SJCRH30 (cell line): ENCODE results near the gene KCNB1. TPM values are rescaled to one million over a fixed set of nuclear protein-coding genes. Genes with fewer than 3 reads are reported as not detected.

Source experiments
- DNase-seq, 2 experiments: peaks; one replicate each; pipeline ENCODE4 v3.0.0-alpha.2; 2015 to 2020
- H3K27ac ChIP-seq: fragments of 250-450 bp; sonication (Bioruptor Pico); 2 replicates; pipeline ENCODE4 v1.5.1; 2020; ENCODE audit warnings: mild to moderate bottlenecking, moderate library complexity
- H3K27me3 ChIP-seq: fragments of 250-450 bp; sonication (Bioruptor Pico); 2 replicates; pipeline ENCODE4 v1.5.1; 2020; ENCODE audit warnings: mild to moderate bottlenecking, moderate library complexity
- H3K36me3 ChIP-seq: fragments of 250-450 bp; sonication (Bioruptor Pico); 2 replicates; pipeline ENCODE4 v1.5.1; 2020; ENCODE audit warnings: mild to moderate bottlenecking, moderate library complexity
- H3K4me1 ChIP-seq: fragments of 250-450 bp; sonication (Bioruptor Pico); 2 replicates; pipeline ENCODE4 v1.5.1; 2020; ENCODE audit warnings: mild to moderate bottlenecking, moderate library complexity
- H3K4me3 ChIP-seq: fragments of 250-450 bp; sonication (Bioruptor Pico); 2 replicates; pipeline ENCODE4 v1.5.1; 2020; ENCODE audit warnings: mild to moderate bottlenecking, moderate library complexity
- H3K9me3 ChIP-seq: fragments of 250-450 bp; sonication (Bioruptor Pico); replicated peaks from 2 replicates; pipeline ENCODE4 v1.5.1; 2020; ENCODE audit warnings: mild to moderate bottlenecking, moderate library complexity
- total RNA-seq: library from RNA; depleted of rRNA; stranded (reverse); fragments of >200 nt; shearing (Covaris generic); gene quantifications from 2 replicates; pipeline ENCODE4 v1.2.3, GENCODE V29; 2014

Gene KCNB1
- total RNA-seq, 1 experiment from 2014 or later = 0.10 TPM

- Histone ChIP-seq H3K27me3 (no peaks in the 10 kb centered on the region), H3K4me3 (no peak overlapping the region), H3K36me3 (no peaks in the 10 kb centered on the region), H3K4me1 (no peaks in the 10 kb centered on the region), H3K27ac (no peak overlapping the region), H3K9me3 (no peaks in the 10 kb centered on the region)
- no peak for DNase-seq
Measured at GRCh38 chr20:49469060-49469459, 13.4 kb downstream of the KCNB1 start.

DNA sequence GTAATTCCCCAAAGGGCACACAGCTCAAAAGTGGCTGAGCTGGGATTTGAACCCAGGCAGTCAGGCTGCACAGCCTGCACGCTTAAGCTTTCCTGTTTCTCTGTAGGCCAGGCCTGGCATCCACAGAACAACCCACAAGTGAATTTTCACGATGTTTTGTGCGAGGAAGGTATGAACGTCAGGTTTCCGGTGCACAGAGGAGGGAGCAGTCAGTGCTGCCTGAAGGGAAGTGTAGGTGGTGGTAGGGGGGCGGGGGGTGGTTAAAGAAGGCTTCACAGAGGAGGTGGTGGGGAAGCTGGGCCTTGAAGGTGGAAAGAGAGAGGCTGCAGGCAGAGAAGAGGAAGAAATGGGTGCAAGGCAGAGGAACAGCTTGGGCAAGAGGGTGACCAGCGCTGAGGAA is 14.1 kb downstream of the KCNB1 start:
- no peaks in the 10 kb centered on the region for H3K27me3 ChIP-seq
- no peaks in the 10 kb centered on the region for H3K36me3 ChIP-seq
- no peaks in the 10 kb centered on the region for H3K4me1 ChIP-seq
- no peak overlapping the region for H3K27ac ChIP-seq
- no peak for DNase-seq
- H3K4me3 ChIP-seq = no peak overlapping the region
- no peaks in the 10 kb centered on the region for H3K9me3 ChIP-seq

- H3K9me3 ChIP-seq = no peaks in the 10 kb centered on the region
- peak in 1 of 2 experiments; percentile 47 for DNase-seq
- no peaks in the 10 kb centered on the region for H3K36me3 ChIP-seq
- no peak overlapping the region for H3K4me3 ChIP-seq
- H3K4me1 ChIP-seq = no peaks in the 10 kb centered on the region
- no peak overlapping the region for H3K27ac ChIP-seq
- H3K27me3 ChIP-seq = 0 out of 2 replicates have a peak, but pooled peaks cover 3% of the 10 kb centered on the region
Measured at GRCh38 chr20:49466114-49466912, 16.2 kb downstream of the KCNB1 start.

GRCh38 chr20:49464556-49464955 is 17.9 kb downstream of the KCNB1 start:
- Histone ChIP-seq H3K4me3 (no peak overlapping the region), H3K4me1 (no peaks in the 10 kb centered on the region), H3K27me3 (0 out of 2 replicates have a peak, but pooled peaks cover 10% of the 10 kb centered on the region), H3K36me3 (no peaks in the 10 kb centered on the region), H3K27ac (no peak overlapping the region), H3K9me3 (no peaks in the 10 kb centered on the region)
- DNase-seq = no peak

- 0 out of 2 replicates have a peak, but pooled peaks cover 11% of the 10 kb centered on the region for H3K27me3 ChIP-seq
- no peak overlapping the region for H3K4me3 ChIP-seq
- H3K36me3 ChIP-seq = no peaks in the 10 kb centered on the region
- no peak overlapping the region for H3K27ac ChIP-seq
- DNase-seq = no peak
- H3K9me3 ChIP-seq = no peaks in the 10 kb centered on the region
- H3K4me1 ChIP-seq = no peaks in the 10 kb centered on the region
Measured at GRCh38 chr20:49462626-49463025, 19.8 kb downstream of the KCNB1 start.

DNA sequence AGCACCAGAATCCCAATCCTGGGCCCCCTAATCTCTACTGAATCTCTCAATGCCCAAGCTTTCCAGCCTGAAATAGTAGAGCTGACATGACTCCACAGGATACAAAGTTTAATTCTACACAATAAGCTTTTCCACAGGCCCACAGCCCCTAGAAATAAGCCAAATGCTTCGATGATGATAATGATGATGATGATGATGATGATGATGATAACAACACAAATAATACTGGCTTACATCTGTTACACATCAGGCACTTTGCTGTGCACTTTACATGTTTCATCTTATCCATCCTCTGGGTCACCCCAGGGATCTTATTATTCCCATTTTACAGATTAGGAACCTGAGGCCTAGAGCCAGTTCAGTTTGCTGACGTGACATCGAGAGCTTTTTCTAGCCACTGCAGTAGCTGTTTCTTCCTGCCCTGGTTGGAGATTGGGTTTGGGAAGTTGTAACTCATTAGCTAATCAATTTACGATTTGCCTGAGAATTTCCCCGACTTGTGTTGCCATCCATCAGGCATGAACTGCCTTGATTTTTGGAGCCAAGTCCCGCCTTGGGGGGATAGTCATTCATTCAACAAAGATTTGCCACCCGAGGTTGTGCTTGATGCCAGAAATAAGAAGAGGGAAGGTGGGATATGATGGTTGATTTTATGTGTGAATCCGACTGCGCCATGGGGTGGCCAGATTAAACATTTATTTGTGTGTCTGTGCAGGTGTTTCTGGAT is 20.4 kb downstream of the KCNB1 start:
- H3K4me3 ChIP-seq = no peak overlapping the region
- 0 out of 2 replicates have a peak, but pooled peaks cover 17% of the 10 kb centered on the region for H3K27me3 ChIP-seq
- no peaks in the 10 kb centered on the region for H3K9me3 ChIP-seq
- no peaks in the 10 kb centered on the region for H3K4me1 ChIP-seq
- H3K27ac ChIP-seq = no peak overlapping the region
- no peak for DNase-seq
- no peaks in the 10 kb centered on the region for H3K36me3 ChIP-seq

GRCh38 chr20:49460916-49461315 is 21.6 kb downstream of the KCNB1 start:
- no peak overlapping the region for H3K4me3 ChIP-seq
- no peaks in the 10 kb centered on the region for H3K36me3 ChIP-seq
- H3K9me3 ChIP-seq = no peaks in the 10 kb centered on the region
- H3K4me1 ChIP-seq = no peaks in the 10 kb centered on the region
- no peak overlapping the region for H3K27ac ChIP-seq
- 0 out of 2 replicates have a peak, but pooled peaks cover 18% of the 10 kb centered on the region for H3K27me3 ChIP-seq
- DNase-seq = no peak

DNA sequence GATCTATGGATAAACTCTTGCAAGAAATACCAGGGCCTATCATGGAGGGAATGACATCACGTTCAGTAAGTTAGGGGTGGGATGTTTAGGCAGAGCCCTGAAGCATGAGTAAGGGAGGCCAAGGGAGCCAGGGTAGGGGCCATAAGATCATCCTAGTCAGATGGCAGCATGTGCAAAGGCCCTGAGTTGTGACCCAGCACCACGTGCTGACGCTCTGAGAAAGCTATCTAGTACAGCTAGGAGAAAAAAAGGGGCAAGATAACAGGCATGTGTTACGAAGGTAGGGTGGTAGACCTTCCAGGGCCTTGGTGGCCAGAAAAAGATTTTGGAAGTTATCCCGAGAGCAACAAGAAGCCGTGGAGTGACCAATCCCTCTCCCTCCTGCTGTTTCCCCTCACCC is 22.3 kb downstream of the KCNB1 start:
- no peaks in the 10 kb centered on the region for H3K9me3 ChIP-seq
- H3K4me1 ChIP-seq = no peaks in the 10 kb centered on the region
- DNase-seq = no peak
- no peaks in the 10 kb centered on the region for H3K36me3 ChIP-seq
- H3K27me3 ChIP-seq = 0 out of 2 replicates have a peak, but pooled peaks cover 18% of the 10 kb centered on the region
- H3K4me3 ChIP-seq = no peak overlapping the region
- H3K27ac ChIP-seq = no peak overlapping the region

DNA sequence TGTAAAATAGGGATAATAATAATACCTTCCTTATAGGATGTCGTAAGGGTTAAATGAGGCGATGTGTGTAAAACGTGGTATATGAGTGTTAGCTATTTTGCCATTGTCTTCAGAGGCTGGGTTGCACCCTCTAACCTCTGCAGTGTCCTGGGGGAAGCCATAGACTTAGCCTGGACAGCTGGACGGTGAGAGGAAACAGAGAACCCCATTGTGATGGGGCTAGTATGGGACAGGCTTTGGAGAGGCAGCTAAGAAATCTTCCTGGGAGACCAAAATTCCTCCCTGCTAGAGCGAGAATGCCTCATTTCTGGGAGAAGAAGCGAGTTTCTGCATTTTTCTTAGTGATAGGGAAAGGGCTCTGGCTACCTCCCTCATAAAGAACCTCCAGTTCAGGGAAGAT is 22.8 kb downstream of the KCNB1 start:
- peak in 1 of 2 experiments; percentile 51 for DNase-seq
- H3K4me1 ChIP-seq = no peaks in the 10 kb centered on the region
- 0 out of 2 replicates have a peak, but pooled peaks cover 18% of the 10 kb centered on the region for H3K27me3 ChIP-seq
- H3K4me3 ChIP-seq = no peak overlapping the region
- H3K27ac ChIP-seq = no peak overlapping the region
- H3K9me3 ChIP-seq = no peaks in the 10 kb centered on the region
- no peaks in the 10 kb centered on the region for H3K36me3 ChIP-seq

GRCh38 chr20:49457444-49457843 is 25.0 kb downstream of the KCNB1 start:
- H3K27ac ChIP-seq = no peak overlapping the region
- DNase-seq = no peak
- 0 out of 2 replicates have a peak, but pooled peaks cover 18% of the 10 kb centered on the region for H3K27me3 ChIP-seq
- no peaks in the 10 kb centered on the region for H3K4me1 ChIP-seq
- no peak overlapping the region for H3K4me3 ChIP-seq
- H3K9me3 ChIP-seq = no peaks in the 10 kb centered on the region
- H3K36me3 ChIP-seq = no peaks in the 10 kb centered on the region

- no peaks in the 10 kb centered on the region; the same call in 1 of the 2 replicates for H3K4me1 ChIP-seq
Measured at GRCh38 chr20:49456646-49457045, 25.8 kb downstream of the KCNB1 start.

DNA sequence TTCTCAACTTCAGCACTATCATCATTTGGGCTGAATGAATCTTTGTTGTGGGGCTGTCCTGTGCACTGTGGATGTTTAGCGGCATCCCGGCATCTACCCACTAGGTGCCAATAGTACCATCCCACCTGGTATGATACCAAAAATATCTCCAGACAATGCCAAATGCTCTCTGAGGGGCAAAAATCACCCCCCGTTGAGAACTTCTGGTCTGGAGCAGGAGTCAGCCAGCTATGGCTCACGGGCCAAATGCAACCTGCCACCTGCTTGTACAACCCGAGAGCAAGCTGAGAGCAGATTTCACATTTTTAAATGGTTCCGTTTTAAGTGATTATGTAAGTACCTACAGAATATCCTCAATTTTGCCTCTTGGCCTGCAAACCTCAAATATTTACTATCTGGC is 26.8 kb downstream of the KCNB1 start:
- Histone ChIP-seq H3K4me1 (peaks cover 5% of the 10 kb centered on the region), H3K4me3 (no peak overlapping the region), H3K36me3 (no peaks in the 10 kb centered on the region), H3K9me3 (no peaks in the 10 kb centered on the region), H3K27ac (no peak overlapping the region), H3K27me3 (0 out of 2 replicates have a peak, but pooled peaks cover 11% of the 10 kb centered on the region)
- no peak for DNase-seq

More at GRCh38 chr20:49456646-49457045, 25.8 kb downstream of the KCNB1 start:
- Histone ChIP-seq H3K9me3 (no peaks in the 10 kb centered on the region), H3K36me3 (no peaks in the 10 kb centered on the region), H3K4me3 (no peak overlapping the region), H3K27me3 (0 out of 2 replicates have a peak, but pooled peaks cover 18% of the 10 kb centered on the region), H3K27ac (no peak overlapping the region)
- no peak for DNase-seq

GRCh38 chr20:49452011-49452482 is 30.4 kb downstream of the KCNB1 start:
- DNase-seq = no peak
- H3K4me1 ChIP-seq = peaks cover 13% of the 10 kb centered on the region
- H3K4me3 ChIP-seq = no peak overlapping the region
- 0 out of 2 replicates have a peak, but pooled peaks cover under 1% of the 10 kb centered on the region for H3K27me3 ChIP-seq
- no peaks in the 10 kb centered on the region for H3K9me3 ChIP-seq
- H3K27ac ChIP-seq = no peak overlapping the region
- no peaks in the 10 kb centered on the region for H3K36me3 ChIP-seq

- Histone ChIP-seq H3K9me3 (no peaks in the 10 kb centered on the region), H3K27ac (peak overlapping the region; percentile 17), H3K27me3 (no peaks in the 10 kb centered on the region), H3K4me1 (peaks cover 14% of the 10 kb centered on the region), H3K4me3 (no peak overlapping the region), H3K36me3 (no peaks in the 10 kb centered on the region)
- DNase-seq = peak; percentile 88 to 91
Measured at GRCh38 chr20:49450281-49450721, 32.2 kb downstream of the KCNB1 start.

DNA sequence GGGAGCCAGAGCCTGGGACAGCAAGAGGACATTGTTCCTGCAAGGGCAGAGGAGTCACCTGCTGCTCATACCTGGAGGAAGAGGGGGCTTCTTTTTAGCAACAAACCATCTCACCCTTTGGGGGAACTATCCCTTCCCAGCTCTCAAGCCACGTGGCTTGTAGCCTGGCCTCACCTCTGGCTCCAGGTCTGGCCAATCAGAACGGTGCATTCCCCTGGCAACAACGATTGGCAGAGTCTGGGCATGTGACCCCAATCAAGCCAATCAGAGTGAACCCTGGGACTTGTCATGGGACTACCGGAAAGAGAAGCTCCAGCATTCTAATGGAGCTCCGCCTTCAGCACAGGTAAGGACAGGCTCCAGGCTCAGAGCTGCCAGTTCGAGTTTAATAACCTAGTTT is 33.6 kb downstream of the KCNB1 start:
- Histone ChIP-seq H3K9me3 (no peaks in the 10 kb centered on the region), H3K4me3 (no peak overlapping the region), H3K27me3 (no peaks in the 10 kb centered on the region), H3K4me1 (peaks cover 19% of the 10 kb centered on the region), H3K27ac (no peak overlapping the region), H3K36me3 (no peaks in the 10 kb centered on the region)
- DNase-seq = peak in 1 of 2 experiments; percentile 46
